H54 (cell line): ENCODE results near the gene ZNF839.

Source experiments
- DNase-seq: peaks from one replicate; pipeline ENCODE4 v3.0.0; 2011; ENCODE audit warnings: low spot score, mixed read lengths; ENCODE audit not compliant: insufficient read length
- FAIRE-seq: peaks from 3 replicates; lab custom pipeline; 2011; peaks lifted over from hg19 to GRCh38; lab: Jason Lieb, UNC
- POLR2A ChIP-seq: IDR thresholded peaks from 2 replicates; pipeline ENCODE4 v1.6.1; 2011; ENCODE audit warnings: low read depth, mild to moderate bottlenecking, low read length

The ZNF839 gene

DNA sequence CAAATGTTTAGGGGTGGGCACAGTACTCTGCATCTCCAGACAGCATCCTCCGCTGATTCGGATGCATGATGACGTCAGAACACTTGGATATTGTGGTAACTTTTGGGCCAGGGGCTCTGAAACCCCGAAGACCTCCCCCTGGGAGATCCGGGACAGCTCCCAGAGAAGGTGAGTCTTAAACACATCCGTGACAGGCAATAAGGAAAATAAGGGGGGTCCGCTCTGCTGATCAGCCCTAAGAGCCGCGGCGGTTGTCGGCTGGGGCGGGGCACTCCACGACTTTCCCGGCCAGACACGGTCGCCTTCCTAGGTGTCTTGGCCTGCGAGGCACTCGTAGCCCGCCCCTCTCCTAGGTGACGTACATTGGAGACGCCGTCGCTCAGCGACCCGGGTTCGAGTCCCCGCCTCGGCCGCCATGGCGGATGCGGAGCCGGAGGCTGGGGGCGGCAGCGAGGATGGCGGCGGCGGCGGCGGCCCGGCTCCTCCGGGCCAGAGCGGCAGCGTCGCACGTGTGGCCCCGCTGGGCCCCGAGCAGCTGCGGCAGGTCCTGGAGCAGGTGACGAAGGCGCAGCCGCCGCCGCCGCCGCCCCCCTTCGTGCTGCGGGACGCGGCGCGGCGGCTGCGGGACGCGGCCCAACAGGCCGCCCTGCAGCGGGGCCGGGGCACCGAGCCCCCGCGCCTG lies at the start of gene ZNF839:
Gene ZNF839, plus strand, starts transcription at position 396 of the 682 bp plus-strand sequence. Its CDS starts 20 bp downstream, at position 416.
- no peak for FAIRE-seq

DNA sequence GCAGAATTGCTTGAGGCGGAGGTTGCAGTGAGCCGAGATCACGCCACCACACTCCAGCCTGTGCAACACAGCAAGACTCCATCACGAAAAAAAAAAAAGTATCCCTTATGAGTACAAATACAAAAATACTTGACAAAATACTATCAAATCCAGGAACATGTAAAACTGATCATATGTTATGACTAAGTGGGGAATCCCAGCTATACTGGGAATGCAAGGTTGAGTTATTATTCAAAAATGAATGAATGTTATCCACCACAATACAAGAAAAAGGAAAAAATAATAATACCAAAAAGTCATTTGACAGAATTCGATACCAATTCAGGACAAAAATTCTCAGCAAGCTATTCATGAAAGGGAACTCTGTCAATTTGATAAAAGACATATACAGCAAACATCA lies 47.2 kb upstream of the ZNF839 start:
- peak; percentile 78 for FAIRE-seq

More for the DNA sequence above, at the start of gene ZNF839:
- peak; percentile 14; the same call in 1 of the 2 replicates for TF ChIP-seq POLR2A
- DNase-seq = peak; percentile 88

DNA sequence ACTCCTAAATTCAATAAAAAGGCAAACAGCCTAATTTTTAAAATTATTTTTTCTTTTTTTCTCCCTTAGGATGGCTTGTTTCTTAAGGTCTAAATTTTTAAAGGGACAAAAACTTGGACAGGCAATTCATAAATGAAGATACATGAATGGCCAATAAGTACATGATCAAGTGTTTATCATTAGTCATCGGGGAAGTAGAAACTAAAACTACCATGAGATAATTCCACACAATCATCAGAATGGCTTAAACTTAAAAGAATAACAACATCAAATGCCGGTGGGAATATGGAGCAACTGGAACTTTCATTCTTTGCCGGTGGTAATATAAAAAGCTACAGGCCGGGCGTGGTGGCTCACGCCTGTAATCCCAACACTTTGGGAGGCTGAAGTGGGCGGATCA lies 43.7 kb upstream of the ZNF839 start:
- no peak for TF ChIP-seq POLR2A
- no peak for FAIRE-seq
- DNase-seq = no peak

More for the DNA sequence above, 47.2 kb upstream of the ZNF839 start:
- DNase-seq = no peak
- no peak for TF ChIP-seq POLR2A

DNA sequence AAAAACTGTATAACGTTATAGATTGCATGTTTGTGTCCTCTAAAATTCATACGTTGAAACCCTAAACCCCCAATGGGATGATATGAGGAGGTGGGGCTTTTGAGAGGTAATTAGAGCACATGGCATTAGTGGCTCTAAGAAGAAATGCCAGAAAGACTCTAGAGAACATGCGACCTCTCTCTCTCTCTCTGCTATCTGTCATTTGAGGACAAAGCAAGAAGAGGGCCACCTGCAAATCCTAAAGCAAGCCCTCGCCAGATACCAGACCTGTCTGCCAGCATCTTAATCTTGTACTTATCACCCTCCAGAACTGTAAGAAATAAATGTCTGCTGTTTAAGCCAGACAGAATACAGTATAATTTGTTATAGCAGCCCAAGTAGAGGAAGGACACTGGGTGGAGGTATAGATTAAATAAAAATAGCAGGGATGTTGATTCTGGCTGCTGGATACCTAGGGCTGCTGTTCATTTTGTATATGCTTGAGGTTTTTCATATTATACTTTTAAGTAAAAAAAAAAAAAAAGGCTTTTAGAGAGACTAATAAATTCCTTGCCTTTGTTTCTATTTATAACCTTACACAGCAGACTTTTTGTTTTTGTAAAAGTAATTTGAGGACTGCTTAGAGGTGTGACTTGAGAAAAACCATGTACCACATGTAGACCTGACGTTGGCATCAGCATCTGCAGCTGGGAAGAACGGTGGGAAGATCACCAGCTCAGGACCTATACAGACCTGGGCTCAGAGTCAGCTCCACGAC lies 41.5 kb upstream of the ZNF839 start:
- FAIRE-seq = no peak
- TF ChIP-seq POLR2A = no peak
- DNase-seq = no peak

DNA sequence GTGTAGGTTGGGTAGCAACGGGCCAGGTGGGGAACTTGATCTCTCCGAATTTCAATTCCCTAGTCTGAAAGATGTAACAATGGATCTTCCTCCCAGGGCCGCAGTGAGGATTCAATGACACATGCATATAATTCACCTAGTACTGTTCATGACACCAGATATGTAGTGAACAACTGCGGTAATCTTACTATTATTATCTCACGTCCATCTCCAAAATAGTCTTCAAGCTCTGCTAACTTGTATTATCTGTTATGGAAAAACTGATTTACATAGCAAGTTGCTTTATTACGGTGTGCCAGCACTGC lies 41.0 kb upstream of the ZNF839 start:
- DNase-seq (no peak), FAIRE-seq (no peak)
- no peak for TF ChIP-seq POLR2A

DNA sequence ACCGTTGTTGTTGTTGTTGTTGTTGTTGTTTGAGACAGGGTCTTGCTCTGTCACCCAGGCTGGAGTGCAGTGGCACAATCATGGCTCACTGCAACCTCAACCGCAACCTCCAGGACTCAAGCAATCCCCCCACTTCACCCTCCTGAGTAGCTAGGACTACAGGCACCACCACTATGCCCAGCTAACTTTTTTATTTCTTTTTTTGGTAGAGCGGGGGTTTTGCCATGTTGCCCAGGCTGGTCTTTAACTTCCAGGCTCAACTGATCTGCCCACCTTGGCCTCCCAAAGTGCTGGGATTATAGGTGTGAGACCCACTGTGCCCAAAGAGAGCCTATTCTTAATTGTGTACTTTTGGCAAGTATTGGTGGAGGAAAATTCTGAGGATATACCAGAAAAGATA lies 40.3 kb upstream of the ZNF839 start:
- DNase-seq (no peak), FAIRE-seq (no peak)
- TF ChIP-seq POLR2A = no peak

DNA sequence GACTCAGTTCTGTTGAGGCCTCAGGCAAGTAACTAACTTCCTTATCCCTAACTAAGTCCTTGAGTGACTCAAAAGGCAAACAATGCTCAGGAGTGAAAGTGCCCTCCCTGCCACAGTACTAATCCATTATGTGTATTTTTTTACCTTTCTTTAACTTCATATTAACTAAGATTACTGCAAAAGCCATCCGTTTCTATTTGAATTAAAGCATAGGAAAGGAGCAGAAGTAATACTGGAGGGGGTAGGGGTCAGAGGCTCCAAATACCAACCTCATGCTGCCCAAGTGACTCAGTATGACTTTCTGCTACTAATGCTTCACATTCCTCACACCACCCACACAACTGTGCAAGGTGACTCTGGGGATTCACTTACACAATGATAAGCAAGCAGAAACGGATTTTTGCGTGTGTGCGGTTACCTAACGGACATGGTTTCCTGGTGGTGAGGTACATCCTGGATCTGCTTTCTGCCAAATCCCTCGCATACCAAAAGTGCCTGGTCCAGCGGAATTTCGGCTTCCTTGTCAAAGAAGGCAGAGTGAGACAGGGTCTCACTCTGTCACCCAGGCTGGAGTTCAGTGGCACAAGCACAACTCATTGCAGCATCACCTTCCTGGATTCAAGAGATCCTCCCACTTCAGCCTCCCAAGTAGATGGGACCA lies 39.7 kb upstream of the ZNF839 start:
- no peak; the same call in 1 of the 2 replicates for TF ChIP-seq POLR2A
- FAIRE-seq (peak; percentile 95), DNase-seq (peak; percentile 71)

DNA sequence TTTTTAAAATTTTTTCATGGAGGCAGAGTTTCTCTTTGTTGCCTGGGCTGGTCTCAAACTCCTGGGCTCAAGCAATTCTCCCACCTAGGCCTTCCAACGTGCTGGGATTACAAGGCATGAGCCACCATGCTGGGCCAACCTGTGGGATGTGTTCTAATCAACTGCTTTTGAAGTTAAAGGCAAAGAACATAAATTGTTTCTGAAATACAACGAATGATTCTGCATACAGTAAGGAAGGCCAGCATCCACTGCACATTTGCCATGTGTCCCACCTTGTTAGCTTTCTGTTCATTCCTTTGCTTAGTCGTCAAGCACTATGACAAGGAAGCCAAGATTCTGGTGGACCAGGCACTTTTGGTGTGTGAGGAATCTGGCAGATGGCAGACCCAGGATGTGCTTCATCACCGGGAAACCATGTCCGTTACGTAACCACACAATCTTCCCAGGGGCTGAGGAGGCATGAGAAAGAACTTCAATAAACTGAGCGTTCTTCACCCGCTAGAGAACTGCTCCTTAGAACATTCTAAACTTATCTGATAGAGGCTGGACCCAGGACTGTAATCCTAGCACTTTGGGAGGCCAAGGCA lies 39.1 kb upstream of the ZNF839 start:
- DNase-seq (peak; percentile 73), FAIRE-seq (peak; percentile 91)
- no peak for TF ChIP-seq POLR2A

DNA sequence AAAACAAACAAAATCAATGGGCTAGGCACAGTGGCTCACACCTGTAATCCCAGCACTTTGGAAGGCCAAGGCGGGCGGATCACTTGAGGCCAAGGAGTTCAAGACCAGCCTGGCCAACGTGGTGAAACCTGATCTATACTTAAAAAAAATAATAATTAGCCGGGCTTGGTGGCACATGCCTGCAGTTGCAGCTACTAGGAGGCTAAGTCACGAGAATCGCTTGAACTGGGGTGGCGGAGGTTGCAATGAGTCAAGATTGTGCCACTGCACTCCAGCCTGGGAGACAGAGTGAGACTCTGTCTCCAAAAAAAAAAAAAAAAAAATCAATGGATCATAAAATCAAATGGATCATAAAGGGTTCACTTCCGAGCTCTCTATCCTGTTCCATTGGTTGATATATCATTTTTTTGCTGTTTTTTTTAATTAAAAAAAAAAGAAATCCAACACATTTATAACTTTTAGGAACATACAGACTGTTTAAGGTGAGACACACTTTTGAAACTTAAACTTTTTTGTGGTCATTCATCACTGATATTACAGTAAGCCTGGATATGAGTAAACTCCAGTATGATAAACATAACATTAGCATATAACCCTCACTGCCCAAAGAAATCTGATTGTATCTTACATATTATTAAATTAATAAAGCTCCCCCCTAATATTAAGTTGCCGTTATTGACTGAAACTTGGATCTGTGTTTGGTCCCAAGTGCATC lies 36.6 kb upstream of the ZNF839 start:
- FAIRE-seq (no peak), DNase-seq (no peak)
- no peak for TF ChIP-seq POLR2A

DNA sequence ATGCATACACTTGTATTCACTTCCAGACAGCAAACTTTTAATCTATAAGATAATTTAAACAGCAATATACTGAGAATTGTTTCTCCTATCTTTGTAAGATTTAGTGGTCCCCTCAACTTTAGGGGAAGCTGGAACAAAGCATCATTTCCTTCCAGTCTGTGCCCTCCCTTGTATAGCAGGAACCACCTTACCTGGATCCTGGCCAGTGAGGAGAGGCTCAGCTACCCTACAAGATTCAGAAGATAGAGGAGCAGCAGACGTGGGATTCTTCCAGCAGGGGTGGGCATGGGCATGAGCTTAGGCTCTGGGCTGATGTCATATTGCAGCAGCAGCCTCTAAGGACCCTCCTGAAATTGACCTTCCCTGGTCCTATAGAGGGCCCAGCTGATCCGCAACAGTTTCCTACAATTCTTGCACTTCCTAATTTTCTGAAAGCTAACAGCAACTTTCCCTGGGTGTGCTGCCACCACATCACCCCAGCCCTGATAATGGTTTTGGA lies 35.9 kb upstream of the ZNF839 start:
- FAIRE-seq = no peak

DNA sequence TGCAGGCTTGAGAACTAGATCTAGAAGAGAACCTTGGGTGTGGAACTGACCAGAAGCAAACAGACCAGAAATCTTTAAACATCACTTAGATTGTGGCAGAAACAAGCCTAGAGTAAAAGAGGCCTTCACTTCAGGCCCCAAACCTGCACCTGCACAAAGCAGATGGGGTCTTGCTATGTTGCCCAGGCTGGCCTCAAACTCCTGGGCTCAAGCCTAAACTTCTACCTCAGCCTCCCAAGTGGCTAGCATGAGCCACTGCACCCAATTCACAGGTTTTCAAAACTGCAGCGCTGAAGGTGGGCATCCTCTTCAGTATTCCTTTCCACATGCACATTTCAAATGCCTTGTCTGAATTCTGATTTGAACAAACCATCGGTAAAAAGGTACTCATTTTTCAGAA lies 34.4 kb upstream of the ZNF839 start:
- no peak for TF ChIP-seq POLR2A
- FAIRE-seq (no peak), DNase-seq (no peak)

More for the DNA sequence above, 35.9 kb upstream of the ZNF839 start:
- no peak for TF ChIP-seq POLR2A
- DNase-seq = no peak

DNA sequence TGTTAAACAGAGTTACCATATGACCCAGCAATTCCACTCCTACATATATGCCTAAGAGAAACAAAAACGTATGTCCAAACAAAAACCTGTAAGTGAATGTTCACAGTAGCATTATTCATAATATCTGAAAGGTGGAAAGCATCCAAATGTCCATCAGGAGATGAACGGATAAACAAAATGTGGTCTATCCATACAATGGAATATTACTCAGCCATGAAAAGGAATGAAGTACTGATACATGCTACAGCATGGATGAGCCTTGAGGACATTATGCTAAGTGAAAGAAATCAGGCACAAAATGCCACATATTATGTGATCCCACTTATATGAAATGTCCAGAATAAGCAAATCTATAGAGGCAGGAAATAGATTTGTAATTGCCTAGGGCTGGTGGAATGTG lies 31.4 kb upstream of the ZNF839 start:
- no peak for TF ChIP-seq POLR2A
- FAIRE-seq = peak; percentile 27
- DNase-seq = no peak

DNA sequence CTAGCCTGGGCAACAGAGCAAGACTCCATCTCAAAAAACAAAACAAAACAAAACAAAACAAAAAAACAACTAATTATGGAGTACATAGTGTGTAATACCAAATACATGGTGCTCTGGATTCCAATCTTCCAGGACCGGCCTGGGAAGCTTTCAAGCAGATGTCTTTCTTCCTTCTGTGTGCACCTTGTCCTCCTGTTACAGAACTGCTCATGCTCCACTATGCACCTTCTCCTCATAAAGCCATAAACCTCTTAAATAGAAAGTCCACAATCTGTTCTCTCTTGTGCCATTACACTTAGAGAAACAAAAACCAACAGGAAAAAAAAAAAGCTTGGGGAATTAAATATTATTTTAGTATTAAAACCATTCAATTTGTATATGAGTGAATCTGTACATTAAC lies 27.1 kb upstream of the ZNF839 start:
- FAIRE-seq (no peak), DNase-seq (no peak)
- no peak for TF ChIP-seq POLR2A
